ENCODE data around the gene MTA1.

MTA1 gene

DNA sequence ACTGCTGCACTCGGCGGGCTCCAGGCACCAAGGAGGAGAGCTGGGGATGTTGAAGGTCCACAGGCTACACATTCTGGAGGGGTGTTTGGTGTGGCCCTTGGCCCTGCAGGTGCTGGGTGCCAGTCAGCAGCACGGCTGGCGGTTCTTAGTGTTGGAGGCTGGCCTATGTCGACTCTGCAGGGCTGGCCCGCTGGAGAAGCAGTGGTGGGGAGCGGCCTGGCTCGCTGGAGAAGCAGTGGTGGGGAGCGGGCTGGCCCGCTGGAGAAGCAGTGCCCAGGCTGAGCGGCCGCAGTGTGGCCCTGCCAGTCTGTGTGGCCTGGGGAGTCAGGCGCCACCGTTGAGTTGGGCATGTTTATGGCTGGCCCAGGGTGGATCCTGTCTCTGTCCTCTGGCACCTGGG is 27.3 kb downstream of the MTA1 start:
- no peak for DNase-seq

DNA sequence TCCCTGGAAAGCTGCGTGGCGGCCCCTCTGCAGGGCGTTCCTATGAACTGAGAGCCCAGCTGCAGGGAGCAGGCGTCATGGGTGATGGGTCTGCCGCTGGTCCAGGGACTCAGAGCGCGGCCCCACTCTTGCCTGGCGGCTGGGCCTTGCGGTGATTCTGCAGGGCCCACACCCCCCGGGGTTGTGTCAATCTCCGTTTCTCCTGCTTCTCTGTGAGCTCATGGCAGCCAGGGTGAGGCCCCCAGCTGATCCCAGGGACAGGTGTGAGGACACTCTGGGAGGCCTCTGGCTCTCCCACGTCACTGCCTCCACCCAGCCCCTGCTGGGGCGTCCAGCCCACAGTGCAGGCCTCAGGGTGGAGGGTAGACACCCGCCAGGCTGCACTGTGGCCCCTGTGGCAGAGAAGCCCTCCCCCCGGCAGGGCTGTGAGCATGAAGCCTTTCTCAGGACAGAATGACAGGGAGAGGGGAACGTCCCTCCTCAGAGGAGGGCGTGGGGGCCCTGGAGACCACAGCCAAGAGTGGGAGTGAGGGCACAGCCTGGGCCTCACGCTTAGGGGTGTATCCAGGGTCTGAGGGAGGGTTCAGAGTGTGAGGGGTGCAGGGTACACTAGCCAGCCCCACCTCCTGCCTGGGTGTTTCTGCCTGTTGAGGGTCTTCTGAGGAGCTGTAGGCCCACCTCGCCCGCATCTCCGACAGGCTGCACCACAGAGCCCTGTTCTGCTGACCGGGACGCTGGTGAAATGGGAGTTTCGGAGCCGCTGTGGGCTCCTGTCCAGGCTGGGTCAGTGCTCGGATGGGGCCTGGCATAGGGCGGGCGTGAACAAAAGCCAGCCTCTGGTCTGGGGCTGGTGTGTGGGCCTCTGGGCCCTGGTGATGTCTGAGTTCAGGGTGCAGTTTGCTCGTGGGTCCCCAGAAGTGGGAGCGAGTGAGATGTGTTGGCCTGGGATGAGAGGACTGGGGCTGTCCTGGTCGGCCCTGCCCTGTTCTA is 28.3 kb downstream of the MTA1 start:
- DNase-seq = no peak

DNA sequence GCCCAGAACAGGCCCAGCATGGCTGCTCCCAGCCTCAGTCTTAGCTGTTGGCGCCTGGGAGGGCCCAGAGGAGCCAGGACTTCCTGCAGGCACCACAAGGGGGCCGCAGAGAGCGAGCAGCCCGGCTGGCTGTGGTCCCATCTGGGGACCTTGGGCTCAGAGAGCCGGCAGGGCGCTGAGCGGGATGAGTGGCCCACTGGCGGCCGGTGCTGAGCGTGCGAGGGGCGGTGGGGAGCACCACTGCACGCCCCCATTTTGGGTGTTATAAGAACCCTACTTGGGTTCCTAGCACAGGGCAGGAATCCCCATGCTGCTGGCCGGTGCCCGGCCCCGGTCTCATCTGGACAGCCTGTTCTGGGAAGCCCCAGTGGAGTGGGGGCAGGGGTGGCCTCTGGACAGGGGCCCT is 29.1 kb downstream of the MTA1 start:
- DNase-seq = no peak

DNA sequence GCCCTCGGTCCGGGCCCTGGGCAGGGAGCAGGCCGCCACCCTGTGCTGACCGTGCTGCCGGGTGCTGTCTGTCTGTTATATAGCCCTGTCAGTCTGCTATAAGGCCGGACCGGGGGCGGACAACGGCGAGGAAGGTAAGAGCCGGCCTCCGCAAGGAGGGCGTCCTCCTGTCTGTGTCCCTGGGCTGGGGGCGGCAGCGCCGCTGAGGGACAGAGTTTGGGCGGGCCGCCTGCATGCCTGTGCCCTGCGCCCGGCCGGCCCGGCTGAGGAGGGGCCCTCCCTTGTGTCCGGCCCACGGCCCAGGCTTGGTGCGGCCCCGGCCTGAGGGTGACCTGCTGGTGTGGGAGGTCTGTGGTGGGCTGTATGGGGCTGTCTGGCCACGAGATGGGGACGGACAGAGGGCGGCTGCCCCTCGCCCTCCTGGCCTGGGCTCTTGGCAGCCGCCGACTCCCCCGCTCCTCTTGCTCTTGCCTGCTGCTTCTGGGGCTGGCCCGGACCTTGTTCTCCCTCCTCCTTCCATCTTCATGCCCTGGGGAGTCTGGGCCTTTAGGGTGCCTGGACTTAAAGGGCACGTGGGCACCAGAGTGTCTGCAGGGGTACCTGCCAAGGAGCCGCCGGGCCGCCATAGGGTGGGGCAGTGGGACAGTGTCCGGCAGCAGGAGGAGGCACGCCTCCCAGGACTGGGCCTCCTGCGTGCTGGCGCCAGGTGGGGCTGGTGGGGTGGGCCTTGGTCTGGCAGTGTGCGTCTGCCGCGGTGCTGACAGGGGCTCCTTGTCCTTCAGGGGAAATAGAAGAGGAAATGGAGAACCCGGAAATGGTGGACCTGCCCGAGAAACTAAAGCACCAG is 29.9 kb downstream of the MTA1 start:
- no peak for DNase-seq

DNA sequence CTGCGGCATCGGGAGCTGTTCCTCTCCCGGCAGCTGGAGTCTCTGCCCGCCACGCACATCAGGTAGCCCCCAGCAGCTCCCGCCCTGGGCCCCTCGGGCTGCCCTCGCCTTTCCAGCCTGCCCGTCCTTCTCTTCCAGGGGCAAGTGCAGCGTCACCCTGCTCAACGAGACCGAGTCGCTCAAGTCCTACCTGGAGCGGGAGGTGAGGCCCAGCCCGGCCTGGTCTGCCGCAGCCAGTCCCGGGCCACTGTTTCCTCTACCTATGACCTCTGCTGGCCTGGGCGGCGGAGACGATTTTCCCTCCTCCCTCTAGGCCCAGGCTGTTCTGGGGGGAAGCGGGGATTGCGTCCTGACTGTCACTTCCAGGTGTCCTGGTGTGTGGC is 30.5 kb downstream of the MTA1 start:
- no peak for DNase-seq

DNA sequence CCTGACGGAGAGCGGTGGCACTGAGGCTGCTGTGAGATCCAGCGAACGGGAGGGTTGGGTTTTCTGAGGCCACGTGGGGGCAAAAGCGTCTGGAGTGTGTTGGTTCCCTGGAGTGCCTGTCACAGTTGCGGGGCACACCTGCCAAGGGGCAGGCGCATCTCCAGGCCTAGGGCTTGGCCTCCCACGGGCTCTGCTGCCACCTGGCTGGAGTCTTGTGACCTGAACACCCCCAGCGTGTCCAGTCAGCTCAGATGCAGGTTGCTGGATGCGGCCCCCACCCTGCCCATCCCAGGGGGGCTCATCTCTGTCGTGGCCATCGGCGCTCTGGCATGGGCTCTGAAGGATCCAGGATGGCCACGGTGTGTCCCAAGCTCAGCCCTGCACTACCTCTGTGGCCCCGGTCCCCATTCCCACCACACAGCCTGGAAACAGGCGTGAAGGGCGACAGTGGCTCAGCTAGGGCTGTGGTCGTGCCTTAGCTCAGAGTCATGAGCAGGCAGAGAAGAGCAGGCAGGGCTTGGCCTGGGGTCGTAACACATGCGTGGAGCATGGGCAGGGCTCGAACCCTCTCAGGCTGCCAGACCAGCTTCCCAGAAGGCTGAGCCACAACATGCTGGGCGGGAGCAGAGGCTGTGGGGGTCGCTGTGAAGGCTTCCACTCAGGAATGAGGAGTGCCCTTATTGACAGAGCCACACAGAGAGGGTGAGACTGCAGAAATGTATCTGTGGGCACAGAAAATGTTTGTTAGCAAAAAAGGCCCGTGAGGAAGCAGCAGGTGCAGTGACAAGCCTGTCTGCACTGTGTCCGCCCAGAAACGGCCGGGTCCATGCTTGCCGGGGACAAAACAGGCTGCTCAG is 31.5 kb downstream of the MTA1 start:
- no peak for DNase-seq

DNA sequence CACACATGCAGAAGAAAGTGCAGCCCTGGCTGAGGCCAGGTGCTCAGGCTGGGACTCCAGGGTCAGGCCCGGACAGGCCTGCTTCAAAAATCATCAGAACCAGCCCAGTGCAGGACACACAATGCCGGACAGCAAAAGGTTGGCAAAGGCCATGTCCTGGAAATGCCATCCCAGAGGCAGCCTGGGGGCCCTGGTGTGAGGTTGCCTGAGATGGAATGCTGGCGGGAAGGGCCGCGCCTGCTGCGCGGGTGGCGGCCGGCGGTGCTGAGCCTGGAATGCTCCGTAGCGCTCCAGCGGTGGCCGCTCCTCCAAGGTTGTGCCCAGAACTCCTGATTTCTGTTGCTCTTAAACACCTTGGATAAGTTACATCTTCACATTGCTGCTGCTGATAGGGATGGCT is 33.3 kb downstream of the MTA1 start:
- no peak for DNase-seq

DNA sequence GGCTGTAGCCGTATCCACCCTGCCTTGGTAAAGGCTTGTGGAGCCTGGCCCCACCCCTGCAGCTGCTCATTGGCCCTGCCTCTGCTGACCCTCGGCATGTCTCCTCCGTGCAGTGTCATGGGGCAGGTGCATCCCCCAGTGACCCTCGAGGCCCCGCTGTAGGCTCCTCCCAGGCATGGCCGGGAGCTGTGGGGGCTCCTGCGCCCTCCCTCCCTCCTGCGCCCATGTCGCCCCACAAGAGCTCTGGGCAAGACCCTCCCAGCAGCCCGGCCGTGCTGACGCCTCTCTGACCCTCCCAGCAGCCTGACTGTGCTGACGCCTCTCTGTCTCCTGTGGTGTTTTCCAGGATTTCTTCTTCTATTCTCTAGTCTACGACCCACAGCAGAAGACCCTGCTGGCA is 34.2 kb downstream of the MTA1 start:
- no peak for DNase-seq

DNA sequence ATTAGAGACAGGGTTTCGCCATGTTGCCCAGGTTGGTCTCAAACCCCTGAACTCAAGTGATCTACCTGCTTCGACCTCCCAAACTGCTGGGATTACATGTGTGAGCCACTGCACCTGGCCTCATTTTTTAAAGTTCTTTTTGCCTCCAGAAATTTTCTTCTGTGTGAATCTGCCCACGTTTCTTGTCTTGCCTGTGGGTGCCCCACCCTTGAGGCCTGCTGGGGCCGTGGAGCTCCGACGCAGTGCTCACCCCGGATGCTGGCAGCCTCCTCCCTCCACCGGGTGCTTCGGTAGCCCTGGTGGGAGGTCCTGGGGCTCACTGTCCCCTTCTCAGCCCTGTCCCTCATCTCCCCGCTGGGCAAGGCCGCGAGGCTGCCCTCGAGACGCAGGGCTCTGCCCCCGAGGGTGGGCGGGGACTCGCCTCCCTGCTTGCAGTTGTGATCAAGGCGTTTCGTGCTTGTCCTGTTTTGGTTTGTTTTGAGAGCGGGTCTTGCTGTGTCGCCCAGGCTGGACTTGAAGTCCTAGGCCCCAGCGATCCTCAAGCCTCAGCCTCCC is 35.5 kb downstream of the MTA1 start:
- DNase-seq = no peak

DNA sequence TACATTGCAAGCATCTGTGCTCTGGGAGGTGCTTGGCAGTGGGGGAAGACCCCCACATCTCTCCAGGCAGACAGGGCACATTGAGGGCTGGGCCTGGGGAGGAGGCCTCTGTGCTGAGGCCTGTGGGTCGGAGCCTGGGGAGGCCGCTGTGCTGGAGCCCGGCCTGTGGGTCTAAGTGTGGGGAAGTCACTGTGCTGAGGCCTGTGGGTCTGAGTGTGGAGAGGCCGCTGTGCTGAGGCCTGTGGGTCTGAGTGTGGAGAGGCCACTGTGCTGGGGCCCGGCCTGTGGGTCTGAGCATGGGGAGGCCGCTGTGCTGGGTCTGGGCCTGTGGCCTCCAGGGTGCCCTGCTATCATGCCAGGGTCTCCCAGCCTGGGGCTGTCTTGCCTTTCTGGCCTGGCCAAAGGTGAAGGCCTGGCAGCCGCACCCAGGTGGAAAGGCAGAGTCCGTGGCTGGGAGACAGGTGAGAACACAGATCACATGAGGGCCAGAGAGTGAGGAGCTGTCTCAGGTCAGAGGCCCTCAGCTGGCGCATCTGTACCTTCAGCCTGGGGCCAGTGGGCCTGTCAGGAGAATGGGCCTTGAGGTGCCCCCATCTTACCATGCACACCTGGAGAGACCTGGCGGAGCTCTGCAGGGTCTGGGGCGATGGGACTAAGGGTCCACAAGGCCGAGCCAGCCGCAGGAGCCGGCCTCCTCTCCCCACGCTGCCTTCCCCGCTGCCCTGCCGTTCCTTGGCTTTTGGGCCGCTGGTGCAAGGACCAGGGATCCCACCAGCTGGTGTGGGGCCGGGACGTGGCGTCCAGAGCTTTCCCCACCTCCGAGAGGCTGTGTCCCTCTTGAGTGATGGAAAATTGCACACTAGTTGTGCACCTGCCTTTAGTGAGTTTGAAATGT is 36.4 kb downstream of the MTA1 start:
- DNase-seq = no peak

DNA sequence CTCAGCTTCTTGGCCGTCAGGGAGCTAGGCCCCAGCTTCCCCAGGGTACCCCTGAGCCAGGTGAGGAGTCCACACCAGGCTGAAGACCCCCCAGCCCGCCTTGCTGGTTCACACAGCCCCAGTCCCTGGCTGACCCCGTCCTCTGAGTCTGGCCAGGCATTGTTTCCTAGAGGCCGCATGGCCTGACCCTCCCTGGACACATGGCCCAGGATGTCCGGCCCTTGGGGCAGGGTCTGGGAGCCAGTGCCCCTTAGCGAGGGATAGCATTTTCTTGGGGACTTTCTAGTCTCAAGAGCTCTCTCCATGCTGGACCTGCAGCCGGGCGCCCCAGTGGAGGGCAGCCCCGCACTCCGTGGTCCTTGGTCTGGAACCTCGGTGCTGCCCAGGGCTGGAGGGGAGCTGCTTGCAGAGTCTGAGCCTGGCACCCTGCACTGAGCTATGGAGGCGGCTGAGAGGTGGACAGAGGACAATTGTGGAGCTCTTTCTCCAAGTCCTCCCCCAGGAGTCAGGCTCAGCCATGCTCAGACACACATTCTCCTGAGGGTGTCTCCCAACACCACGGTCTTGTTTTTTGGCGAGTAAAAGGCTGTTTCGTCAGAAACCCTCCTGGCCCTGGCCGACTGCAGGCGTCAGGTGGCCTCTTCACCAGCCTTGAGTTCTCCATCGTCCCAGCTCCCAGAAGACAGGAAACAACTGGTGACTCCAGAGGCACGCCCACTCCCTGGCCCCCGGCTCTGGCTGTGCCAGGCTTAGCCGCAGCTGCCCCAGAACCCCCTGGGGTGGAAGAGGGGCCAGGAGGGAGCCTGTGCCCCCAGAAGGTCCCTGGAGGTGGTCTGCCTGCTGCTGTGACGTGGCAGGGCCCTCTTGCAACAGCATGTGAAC is 37.4 kb downstream of the MTA1 start:
- no peak for DNase-seq

DNA sequence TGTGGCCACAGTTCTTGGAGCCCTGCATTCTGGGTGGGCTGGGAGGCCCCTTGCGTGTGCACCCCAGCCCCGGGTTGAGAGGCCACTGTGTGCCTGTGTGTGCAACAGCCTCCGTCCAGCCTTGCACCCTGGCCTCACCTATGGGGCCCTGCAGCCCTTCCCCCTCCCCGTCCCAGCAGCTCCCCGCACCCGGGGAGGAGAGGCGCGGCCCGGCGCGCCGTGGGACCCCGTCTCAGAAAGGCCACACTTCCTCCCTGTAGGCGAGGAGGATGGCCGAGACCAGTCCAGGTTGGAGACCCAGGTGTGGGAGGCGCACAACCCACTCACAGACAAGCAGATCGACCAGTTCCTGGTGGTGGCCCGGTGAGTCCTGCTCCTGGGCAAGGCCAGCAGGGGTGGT is 38.4 kb downstream of the MTA1 start:
- no peak for DNase-seq

DNA sequence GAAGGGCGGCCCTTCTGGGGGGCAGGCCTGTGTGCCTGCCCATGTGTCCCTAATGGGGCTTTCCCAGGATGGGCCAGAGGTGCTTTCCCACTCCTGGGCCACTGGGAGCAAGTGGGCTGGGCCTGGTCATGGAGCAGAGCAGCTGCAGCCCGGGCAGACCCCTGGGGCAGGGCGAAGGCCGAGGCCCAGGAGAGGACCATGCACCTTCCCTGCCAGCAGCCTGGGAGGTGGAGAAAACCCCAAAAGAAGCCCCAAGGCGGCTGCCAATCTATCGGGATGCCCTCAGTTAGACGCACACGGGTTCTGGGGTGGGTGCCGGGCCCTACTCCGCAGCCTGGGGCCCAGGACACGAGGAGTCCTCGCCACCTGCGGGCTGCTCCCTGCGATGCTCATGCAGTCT is 38.9 kb downstream of the MTA1 start:
- DNase-seq = no peak

DNA sequence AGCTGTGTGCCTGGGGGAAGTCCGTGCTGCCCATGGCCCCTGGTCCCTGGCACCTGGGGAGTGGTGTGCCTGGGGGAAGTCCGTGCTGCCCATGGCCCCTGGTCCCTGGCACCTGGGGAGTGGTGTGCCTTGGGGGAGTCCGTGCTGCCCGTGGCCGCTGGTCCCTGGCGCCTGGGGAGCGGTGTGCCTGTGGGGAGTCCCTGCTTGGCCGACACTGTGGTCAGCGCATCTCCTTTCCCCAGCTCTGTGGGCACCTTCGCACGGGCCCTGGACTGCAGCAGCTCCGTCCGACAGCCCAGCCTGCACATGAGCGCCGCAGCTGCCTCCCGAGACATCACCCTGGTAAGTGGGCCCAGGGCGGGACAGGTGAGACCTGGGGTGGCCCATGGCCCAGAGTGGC is 40.5 kb downstream of the MTA1 start:
- DNase-seq = no peak

DNA sequence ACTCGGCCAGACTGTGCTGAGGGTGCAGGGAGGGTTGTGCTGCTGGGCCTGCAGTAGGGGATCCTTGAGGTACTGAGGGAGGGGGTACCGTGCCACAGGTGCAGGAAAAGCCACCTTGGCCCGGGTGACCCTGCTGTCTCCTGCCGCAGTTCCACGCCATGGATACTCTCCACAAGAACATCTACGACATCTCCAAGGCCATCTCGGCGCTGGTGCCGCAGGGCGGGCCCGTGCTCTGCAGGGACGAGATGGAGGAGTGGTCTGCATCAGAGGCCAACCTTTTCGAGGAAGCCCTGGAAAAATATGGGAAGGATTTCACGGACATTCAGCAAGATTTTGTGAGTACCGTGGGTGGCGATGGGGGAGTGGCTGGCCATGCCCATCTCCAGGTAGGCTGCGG is 41.0 kb downstream of the MTA1 start:
- no peak for DNase-seq

DNA sequence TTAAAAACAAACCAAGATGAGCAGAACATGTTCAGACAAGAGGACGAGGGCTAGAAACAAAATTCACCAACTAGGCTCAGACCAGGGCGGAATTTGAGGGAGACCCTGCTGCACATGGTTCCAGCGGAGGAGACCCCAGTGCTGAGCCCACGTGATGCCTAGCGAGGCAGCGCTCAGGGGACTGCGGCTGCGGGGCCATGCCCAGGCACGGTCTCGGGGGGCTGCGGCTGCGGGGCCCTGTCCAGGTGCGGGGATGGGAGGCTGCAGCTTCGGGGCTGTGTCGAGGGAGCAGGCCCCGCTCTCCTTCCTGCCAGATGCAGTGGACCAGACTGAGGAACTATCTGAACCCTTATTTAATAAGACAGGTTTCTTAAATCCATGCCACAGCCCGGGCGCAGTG is 42.3 kb downstream of the MTA1 start:
- no peak for DNase-seq

DNA sequence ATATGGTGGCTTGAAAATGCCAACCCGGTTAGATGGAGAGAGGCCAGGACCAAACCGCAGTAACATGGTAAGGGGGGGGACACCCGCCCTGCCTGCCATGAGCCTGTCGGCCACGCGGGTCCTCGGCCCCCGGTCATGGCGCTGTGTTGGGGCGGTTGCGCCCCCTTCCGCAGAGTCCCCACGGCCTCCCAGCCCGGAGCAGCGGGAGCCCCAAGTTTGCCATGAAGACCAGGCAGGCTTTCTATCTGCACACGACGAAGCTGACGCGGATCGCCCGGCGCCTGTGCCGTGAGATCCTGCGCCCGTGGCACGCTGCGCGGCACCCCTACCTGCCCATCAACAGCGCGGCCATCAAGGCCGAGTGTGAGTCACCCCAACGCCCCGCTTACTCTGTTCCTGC is 44.9 kb downstream of the MTA1 start:
- no peak for DNase-seq

DNA sequence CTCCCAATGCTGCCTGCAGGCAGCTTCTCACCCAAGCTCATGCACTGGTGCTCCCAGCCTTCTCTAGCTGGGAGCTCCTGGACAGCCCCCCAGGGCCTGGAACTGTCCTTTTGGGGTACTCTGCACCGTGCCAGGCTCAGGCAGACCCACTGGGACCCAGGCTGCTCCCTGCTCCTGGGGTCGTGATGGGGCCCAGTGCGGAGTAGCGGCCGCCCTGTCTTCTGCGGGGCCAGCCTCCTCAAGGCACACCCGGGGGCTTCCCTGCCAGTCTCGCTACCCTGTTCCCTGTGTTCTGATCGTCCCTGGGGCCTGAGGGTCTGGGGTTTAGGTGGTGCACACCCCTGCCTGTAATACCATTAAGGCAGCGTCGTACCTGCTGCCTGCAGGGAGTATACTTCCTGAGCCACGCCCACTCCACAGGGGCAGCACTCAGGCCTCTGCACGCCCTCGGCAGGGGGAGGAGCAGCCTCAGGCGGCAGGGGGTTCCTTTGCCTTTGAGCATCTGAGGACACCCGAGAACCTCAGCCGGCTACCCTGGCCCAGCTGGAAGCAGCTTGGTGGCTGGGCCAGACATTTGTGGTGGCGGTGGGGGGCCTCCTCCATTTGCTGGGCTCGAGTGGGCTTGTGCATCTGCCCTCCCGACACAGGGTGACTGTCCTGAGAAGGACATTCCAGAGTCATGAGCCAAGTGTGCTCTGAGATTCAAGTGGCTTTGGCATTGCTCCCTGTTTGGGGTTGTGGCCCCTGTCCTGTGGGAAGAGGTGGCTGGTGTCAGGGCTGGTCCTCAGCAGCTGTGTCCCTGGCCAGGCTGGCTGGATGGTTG is 45.8 kb downstream of the MTA1 start:
- DNase-seq = no peak

DNA sequence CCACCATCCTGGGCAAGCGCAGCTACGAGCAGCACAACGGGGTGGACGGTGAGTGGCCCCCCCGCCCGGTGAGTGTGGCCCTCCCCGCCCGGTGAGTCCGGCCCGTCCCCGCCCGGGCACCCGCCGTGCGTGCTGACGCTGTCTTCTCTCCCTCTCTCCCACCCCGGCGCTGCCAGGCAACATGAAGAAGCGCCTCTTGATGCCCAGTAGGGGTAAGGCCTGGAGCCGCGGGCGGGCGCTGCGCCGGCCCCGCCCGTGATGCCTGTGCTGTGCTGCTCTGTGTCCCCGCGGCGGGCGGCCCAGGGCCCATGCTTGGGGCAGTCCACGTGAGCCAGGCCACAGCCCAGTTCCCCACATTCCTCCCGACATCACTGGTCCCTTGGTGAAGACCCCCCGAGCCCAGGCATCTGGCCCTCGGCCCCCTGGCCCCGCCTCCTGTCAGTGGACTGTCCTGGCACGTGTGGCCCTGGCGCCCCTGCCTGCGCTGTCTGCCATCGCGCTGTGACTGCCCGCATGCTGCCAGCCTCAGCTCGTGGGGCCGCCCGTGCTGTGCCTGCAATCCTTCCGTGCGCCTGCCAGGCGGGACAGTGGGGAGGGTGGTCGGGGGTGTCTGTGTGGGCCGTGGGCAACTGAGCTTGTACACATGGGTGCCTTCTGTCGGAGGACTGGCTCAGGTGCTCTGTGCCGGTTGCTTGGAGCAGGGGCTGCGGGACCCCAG is 47.1 kb downstream of the MTA1 start:
- no peak for DNase-seq

Measured in cerebellar nuclear complex (tissue), 1 donor.